Panc1 (cell line): ENCODE results near the gene RGS6. TPM values are rescaled to one million over a fixed set of nuclear protein-coding genes. Genes with fewer than 3 reads are reported as not detected.

ENCODE experiments used
- ATAC-seq: fragments of 200-7000 bp; cut with Tn5 transposase; 2 replicates; pipeline ENCODE4 v1.9.1; 2020; ENCODE audit warnings: mild to moderate bottlenecking, moderate library complexity
- BruUV-seq: library from RNA; stranded (reverse); fragments of 400-500 nt; replicated peaks from 2 replicates; lab custom pipeline; 2021; lab: Mats Ljungman, UMichigan
- CTCF ChIA-PET: fragments of 300-600 bp; sonication (Branson Sonifier 250); formaldehyde crosslinking; loops from one replicate; lab custom pipeline; 2022; ENCODE audit warnings: antibody characterized with exemption; lab: Charles Lee
- POLR2A ChIA-PET: fragments of 300-600 bp; sonication (Branson Sonifier 250); formaldehyde crosslinking; loops from one replicate; lab custom pipeline; 2022; ENCODE audit warnings: antibody characterized with exemption; lab: Charles Lee
- DNase-seq: peaks from one replicate; pipeline ENCODE4 v3.0.0-alpha.2; 2010; ENCODE audit warnings: low read depth, low spot score
- H3K27ac ChIP-seq: 2 replicates; pipeline ENCODE4 v1.5.1; 2011; ENCODE audit warnings: mild to moderate bottlenecking, low read length, inconsistent platforms
- H3K27me3 ChIP-seq: fragments of 200-500 bp; sonication (Bioruptor generic); 2 replicates; pipeline ENCODE4 v1.6.0; 2014; ENCODE audit warnings: low read length, inconsistent platforms; ENCODE audit not compliant: control insufficient read depth, insufficient read depth
- H3K36me3 ChIP-seq: fragments of 200-500 bp; sonication (Bioruptor generic); 2 replicates; pipeline ENCODE4 v1.5.1; 2014; ENCODE audit warnings: inconsistent platforms, mild to moderate bottlenecking, low read length, moderate library complexity; ENCODE audit not compliant: control insufficient read depth, insufficient read depth
- H3K4me1 ChIP-seq: 2 replicates; pipeline ENCODE4 v1.5.1; 2011; ENCODE audit warnings: inconsistent platforms, mild to moderate bottlenecking, low read length, moderate library complexity; ENCODE audit not compliant: control insufficient read depth, insufficient read depth
- H3K4me3 ChIP-seq, 2 experiments: 2 replicates each; pipeline ENCODE4 v1.5.1; 2011 to 2012; ENCODE audit warnings: low read depth in 2 of 2, low read length in 2 of 2, mild to moderate bottlenecking in 2 of 2, inconsistent platforms in 1 of 2, moderate library complexity in 1 of 2
- H3K9me3 ChIP-seq: fragments of 200-500 bp; sonication (Bioruptor generic); 2 replicates; pipeline ENCODE4 v1.5.1; 2014; ENCODE audit warnings: low read depth, mild to moderate bottlenecking, inconsistent platforms, low read length, moderate library complexity; ENCODE audit not compliant: control insufficient read depth, insufficient read depth
- CTCF ChIP-seq: fragments of 450-650 bp; IDR thresholded peaks from 2 replicates; pipeline ENCODE4 v1.5.1; 2017; ENCODE audit warnings: mild to moderate bottlenecking
- POLR2AphosphoS5 ChIP-seq: IDR thresholded peaks from 2 replicates; pipeline ENCODE4 v1.6.1; 2012; ENCODE audit warnings: mild to moderate bottlenecking, low read depth, low read length, moderate library complexity
- REST ChIP-seq, 2 experiments: IDR thresholded peaks; 2 replicates each; pipeline ENCODE4 v1.6.1; 2011 to 2012; ENCODE audit warnings: low read depth in 2 of 2, control low read depth in 1 of 2, low read length in 1 of 2, mild to moderate bottlenecking in 1 of 2, moderate library complexity in 1 of 2; ENCODE audit not compliant: insufficient read depth in 1 of 2
- SIN3A ChIP-seq: IDR thresholded peaks from 2 replicates; pipeline ENCODE4 v1.6.1; 2012; ENCODE audit warnings: low read depth, mild to moderate bottlenecking, low read length, moderate library complexity, borderline replicate concordance; ENCODE audit not compliant: insufficient read depth
- TCF7L2 ChIP-seq: IDR thresholded peaks from 2 replicates; pipeline ENCODE4 v1.6.1; 2011; ENCODE audit warnings: mild to moderate bottlenecking, low read depth, low read length, inconsistent platforms
- in situ Hi-C: cut with HindIII; loops from 2 replicates; pipeline ENCODE4 v1.10.0; 2016; ENCODE audit warnings: low sequenced_read_pairs, low pct_unique_long_range_greater_than_20kb
- intact Hi-C: fragments of 100-400 bp; cut with micrococcal nuclease; formaldehyde crosslinking; loops from one replicate; pipeline ENCODE4 v1.10.0; 2022; ENCODE audit not compliant: unreplicated experiment
- total RNA-seq: library from RNA; stranded (reverse); gene quantifications from one replicate; pipeline ENCODE4 v1.2.1, GENCODE V29; 2021; ENCODE audit not compliant: unreplicated experiment

RGS6 gene
- total RNA-seq, 1 experiment from 2014 or later, result not detected

- POLR2A ChIA-PET, result no interaction called here
- no TSS peak for BruUV-seq
- intact Hi-C loops, result no loop called here
- in situ Hi-C loops, result no loop called here
- Histone ChIP-seq H3K27me3 (no peaks in the 10 kb centered on the region), H3K36me3 (no peaks in the 10 kb centered on the region), H3K4me1 (no peaks in the 10 kb centered on the region), H3K4me3 (no peak overlapping the region), H3K9me3 (no peaks in the 10 kb centered on the region), H3K27ac (no peak overlapping the region)
- CTCF ChIA-PET, result no interaction called here
- DNase-seq (no peak), ATAC-seq (no peak)
- no peak for TF ChIP-seq CTCF
- TF ChIP-seq REST (IDR thresholded peaks at IDR 0.05; ENCODE audit: insufficient read depth in 1 of 2, low read depth in 2 of 2, low read length in 1 of 2), result no peak
- no peak for TF ChIP-seq POLR2AphosphoS5
- TF ChIP-seq TCF7L2, result no peak
- no peak for TF ChIP-seq SIN3A
Observed at GRCh38 chr14:72341237-72341636, 409.0 kb downstream of the RGS6 start.

GRCh38 chr14:72341686-72342085, 409.5 kb downstream of the RGS6 start:
- in situ Hi-C loops, result no loop called here
- intact Hi-C loops, result no loop called here
- ChIA-PET CTCF (no interaction called here), POLR2A (no interaction called here)
- BruUV-seq, result no TSS peak
- TF ChIP-seq POLR2AphosphoS5, result no peak
- TF ChIP-seq REST (IDR thresholded peaks at IDR 0.05; ENCODE audit: insufficient read depth in 1 of 2, low read depth in 2 of 2, low read length in 1 of 2), result no peak
- TF ChIP-seq TCF7L2, result no peak
- no peak for TF ChIP-seq CTCF
- TF ChIP-seq SIN3A, result no peak
- Histone ChIP-seq H3K4me1 (no peaks in the 10 kb centered on the region), H3K9me3 (no peaks in the 10 kb centered on the region), H3K4me3 (no peak overlapping the region), H3K36me3 (no peaks in the 10 kb centered on the region), H3K27me3 (no peaks in the 10 kb centered on the region), H3K27ac (no peak overlapping the region)
- DNase-seq (no peak), ATAC-seq (no peak)
